SK-N-SH (cell line): ENCODE data around the gene SCD. TPM values are rescaled to one million over a fixed set of nuclear protein-coding genes. Genes with fewer than 3 reads are reported as not detected.

Source experiments
- CTCF ChIA-PET: fragments of 300-600, 350-600 bp; formaldehyde crosslinking; extraction: SDS; loops from one replicate; lab custom pipeline; 2021; lab: Yijun Ruan, JAX
- POLR2A ChIA-PET: fragments of 350-600 bp; sonication (Branson Sonifier 250); formaldehyde crosslinking; extraction: SDS; loops from one replicate; lab custom pipeline; 2020; ENCODE audit warnings: antibody characterized with exemption, inconsistent platforms; lab: Yijun Ruan, JAX
- DNase-seq: peaks from one replicate; pipeline ENCODE4 v3.0.0; 2012
- H2AFZ ChIP-seq: fragments of 200-600 bp; sonication (generic); 2 replicates; pipeline ENCODE4 v1.8.1; 2016; ENCODE audit warnings: antibody characterized with exemption, mild to moderate bottlenecking, low read depth
- H3F3A ChIP-seq: fragments of 200-600 bp; sonication (generic); replicated peaks from 2 replicates; pipeline ENCODE3; 2016; ENCODE audit warnings: antibody characterized with exemption, mild to moderate bottlenecking; ENCODE audit not compliant: insufficient read depth
- H3K27ac ChIP-seq, 2 experiments: fragments of 200-500 bp in 1 of 2; fragments of 200-600 bp in 1 of 2; sonication (Bioruptor generic) in 1 of 2; sonication (generic), shearing (Covaris generic) in 1 of 2; 2 replicates each; pipeline versions ENCODE4 v1.5.1 to v1.6.1; 2014 to 2016; ENCODE audit warnings: low read depth in 2 of 2, inconsistent platforms in 1 of 2, low read length in 1 of 2, mild to moderate bottlenecking in 1 of 2, mixed read lengths in 1 of 2
- H3K27me3 ChIP-seq: fragments of 200-600 bp; sonication (generic), shearing (Covaris generic); 2 replicates; pipeline ENCODE4 v1.6.1; 2016; ENCODE audit warnings: mixed run types; ENCODE audit not compliant: insufficient read depth
- H3K36me3 ChIP-seq, 2 experiments: fragments of 200-500 bp in 1 of 2; fragments of 200-600 bp in 1 of 2; sonication (Bioruptor generic) in 1 of 2; sonication (generic) in 1 of 2; replicated peaks in 1 of 2; 2 replicates each; pipeline versions ENCODE3 to v1.5.1; 2014 to 2016; ENCODE audit warnings: low read length in 1 of 2, mild to moderate bottlenecking in 1 of 2; ENCODE audit not compliant: insufficient read depth in 2 of 2, control insufficient read depth in 1 of 2
- H3K4me1 ChIP-seq, 2 experiments: fragments of 200-500 bp in 1 of 2; fragments of 200-600 bp in 1 of 2; sonication (Bioruptor generic) in 1 of 2; sonication (generic), shearing (Covaris generic) in 1 of 2; 2 replicates each; pipeline versions ENCODE4 v1.5.1 to v1.6.1; 2014 to 2016; ENCODE audit warnings: low read depth in 1 of 2, low read length in 1 of 2, mixed run types in 1 of 2; ENCODE audit not compliant: insufficient read depth in 2 of 2, control insufficient read depth in 1 of 2
- H3K4me2 ChIP-seq: fragments of 200-600 bp; sonication (generic), shearing (Covaris generic); 2 replicates; pipeline ENCODE4 v1.6.1; 2017; ENCODE audit warnings: mixed run types
- H3K4me3 ChIP-seq, 2 experiments: fragments of 200-500 bp in 1 of 2; fragments of 200-600 bp in 1 of 2; sonication (Bioruptor generic) in 1 of 2; sonication (generic), shearing (Covaris generic) in 1 of 2; 2 replicates each; pipeline versions ENCODE4 v1.5.1 to v1.8.1; 2014 to 2016; ENCODE audit warnings: low read depth in 2 of 2, inconsistent platforms in 1 of 2, low read length in 1 of 2, mild to moderate bottlenecking in 1 of 2, mixed read lengths in 1 of 2, moderate library complexity in 1 of 2
- H3K79me2 ChIP-seq: fragments of 200-600 bp; sonication (generic); 2 replicates; pipeline ENCODE4 v1.8.1; 2017; ENCODE audit warnings: mild to moderate bottlenecking; ENCODE audit not compliant: insufficient read depth
- H3K9ac ChIP-seq: fragments of 200-600 bp; sonication (generic); 2 replicates; pipeline ENCODE4 v1.6.1; 2017; ENCODE audit warnings: mixed run types
- H3K9me2 ChIP-seq: fragments of 200-600 bp; sonication (generic); 2 replicates; pipeline ENCODE4 v1.6.1; 2017; ENCODE audit warnings: mixed run types
- H3K9me3 ChIP-seq: fragments of 200-600 bp; sonication (generic); 2 replicates; pipeline ENCODE4 v1.6.1; 2017; ENCODE audit warnings: mixed run types, mild to moderate bottlenecking, moderate library complexity
- H4K20me1 ChIP-seq: fragments of 200-600 bp; sonication (generic); 2 replicates; pipeline ENCODE4 v1.6.1; 2017; ENCODE audit warnings: mild to moderate bottlenecking, mixed run types; ENCODE audit not compliant: insufficient read depth
- EP300 ChIP-seq, 2 experiments: IDR thresholded peaks; 2 replicates each; pipeline versions ENCODE4 v1.4.0 to v1.6.1; 2012; ENCODE audit warnings: borderline replicate concordance in 1 of 2, low read depth in 1 of 2, low read length in 1 of 2
- FOSL2 ChIP-seq: IDR thresholded peaks from 2 replicates; pipeline ENCODE4 v1.4.0; 2012; ENCODE audit warnings: low read depth, mild to moderate bottlenecking, moderate library complexity, borderline replicate concordance
- FOXJ3 ChIP-seq: sonication (generic); formaldehyde crosslinking; IDR thresholded peaks from 2 replicates; pipeline ENCODE4 v1.5.1; 2020; ENCODE audit warnings: mild to moderate bottlenecking, missing genetic modification reagents
- GATA2 ChIP-seq: sonication (generic); formaldehyde crosslinking; IDR thresholded peaks from 2 replicates; pipeline ENCODE4 v1.5.0; 2020; ENCODE audit warnings: mild to moderate bottlenecking, missing genetic modification reagents
- IRF3 ChIP-seq: fragments of 150-350 bp; IDR thresholded peaks from 2 replicates; pipeline ENCODE4 v1.6.1; 2016; ENCODE audit warnings: mild to moderate bottlenecking, low read depth, low read length
- JUND ChIP-seq: IDR thresholded peaks from 2 replicates; pipeline ENCODE4 v1.4.0; 2012
- MAX ChIP-seq: IDR thresholded peaks from 2 replicates; pipeline ENCODE4 v1.4.0; 2012; ENCODE audit warnings: low read depth
- MEF2A ChIP-seq: IDR thresholded peaks from 2 replicates; pipeline ENCODE4 v1.4.0; 2012; ENCODE audit warnings: low read depth, borderline replicate concordance
- MXI1 ChIP-seq: IDR thresholded peaks from 2 replicates; pipeline ENCODE4 v1.6.1; 2012; ENCODE audit warnings: mild to moderate bottlenecking, low read depth, low read length, improper control_type of control experiment
- NFIC ChIP-seq: IDR thresholded peaks from 2 replicates; pipeline ENCODE4 v1.4.0; 2012; ENCODE audit warnings: borderline replicate concordance
- NRF1 ChIP-seq: IDR thresholded peaks from 2 replicates; pipeline ENCODE4 v1.6.1; 2012; ENCODE audit warnings: low read depth, mild to moderate bottlenecking, low read length
- PBX3 ChIP-seq: IDR thresholded peaks from 2 replicates; pipeline ENCODE4; 2012
- POLR2AphosphoS5 ChIP-seq: IDR thresholded peaks from 2 replicates; pipeline ENCODE4 v1.6.1; 2012; ENCODE audit warnings: low read depth, low read length
- REST ChIP-seq: IDR thresholded peaks from 2 replicates; pipeline ENCODE4 v1.6.1; 2012; ENCODE audit warnings: mild to moderate bottlenecking, low read depth, low read length, moderate library complexity
- RFX5 ChIP-seq: IDR thresholded peaks from 2 replicates; pipeline ENCODE4 v1.6.1; 2012; ENCODE audit warnings: mild to moderate bottlenecking, improper control_type of control experiment, low read length
- RXRA ChIP-seq: IDR thresholded peaks from 2 replicates; pipeline ENCODE4 v1.4.0; 2012; ENCODE audit warnings: low read depth, mild to moderate bottlenecking, borderline replicate concordance
- TCF12 ChIP-seq: IDR thresholded peaks from 2 replicates; pipeline ENCODE4 v1.4.0; 2012
- USF1 ChIP-seq: IDR thresholded peaks from 2 replicates; pipeline ENCODE4 v1.4.0; 2012; ENCODE audit warnings: low read depth, borderline replicate concordance
- ZBTB33 ChIP-seq: IDR thresholded peaks from 2 replicates; pipeline ENCODE4 v1.4.0; 2012; ENCODE audit warnings: low read depth, borderline replicate concordance
- WGBS: methylation state at CpG from one replicate; pipeline ENCODE4 v1.1.6; 2017; ENCODE audit warnings: low lambda C conversion rate; 5-methylcytosine and 5-hydroxymethylcytosine counted together
- polyA plus RNA-seq, 3 experiments: library from polyadenylated mRNA; depleted of rRNA; stranded (reverse); fragments of >200 nt; gene quantifications; 2 replicates each; pipeline ENCODE4 v1.2.3, GENCODE V29; 2012

Gene SCD
- polyA plus RNA-seq, 1 of the 3 experiments (the other 2 are of a cell fraction): 19.7 TPM

GRCh38 chr10:100370714-100371481 is 23.9 kb downstream of the SCD start:
- Histone ChIP-seq H3K9me2 (no peaks in the 10 kb centered on the region), H3K4me2 (peak overlapping the region; percentile 38; the same call in 1 of the 2 replicates), H3K4me1 (peaks cover 22 to 27% of the 10 kb centered on the region in 2 experiments), H4K20me1 (no peaks in the 10 kb centered on the region), H3K9ac (no peak overlapping the region), H2AFZ (peak overlapping the region; percentile 54), H3K4me3 (no peak overlapping the region), H3K27ac (peak overlapping the region; percentile 52 to 77), H3K27me3 (no peaks in the 10 kb centered on the region), H3F3A (peaks cover 18% of the 10 kb centered on the region), H3K9me3 (no peaks in the 10 kb centered on the region), H3K36me3 (no peaks in the 10 kb centered on the region), H3K79me2 (no peaks in the 10 kb centered on the region)
- TF ChIP-seq EP300 (IDR thresholded peaks at IDR 0.05; ENCODE audit: borderline replicate concordance in 1 of 2, low read depth in 1 of 2, low read length in 1 of 2) (peak; percentile 44 to 52; a peak in 2 of 4 replicates), MAX (no peak), GATA2 (CRISPR knock-in tag) (peak; percentile 53), TCF12 (no peak), MEF2A (no peak), FOXJ3 (CRISPR knock-in tag) (no peak), REST (no peak), RFX5 (no peak), POLR2AphosphoS5 (no peak), MXI1 (no peak), NRF1 (no peak), USF1 (no peak), IRF3 (no peak), PBX3 (no peak), FOSL2 (peak; percentile 40; the same call in 1 of the 2 replicates), RXRA (0 out of 2 replicates have a peak, but pooled peaks have one; percentile 35), JUND (no peak), ZBTB33 (no peak), NFIC (no peak)
- 62% methylated on average over 12 of the region's 12 CpGs for WGBS
- ChIA-PET POLR2A (interaction anchor here (1.5 to 1.7 kb wide), 2 partner anchors 22 to 24 kb away, joined by 5 to 17 read pairs; partner anchors contain the start of gene SCD), CTCF (interaction anchor here (0.7 to 2.5 kb wide), 7 partner anchors 11 to 148 kb away, joined by 3 to 14 read pairs (median 5); partner anchors contain the start of gene SCD)
- DNase-seq: no peak
